ENCODE results near the gene ZNF8. TPM values are rescaled to one million over a fixed set of nuclear protein-coding genes. Genes with fewer than 3 reads are reported as not detected.
"Not testable (repeated sequence)": the region's sequence is repeated elsewhere in the genome, so short reads cannot be mapped to it uniquely, and the experiment has no call there.

The ZNF8 gene
- total RNA-seq, 4 donors from 2014 or later, result 5.6 to 11.6 (median 9.5) TPM

- 83 to 97% methylated on average over 2 of the region's 2 CpGs for WGBS, 2 donors (ENCODE audit: low coverage in 1 of 2)
- Histone ChIP-seq H3K36me3 (peaks cover 0 to 100% of the 10 kb centered on the region in 2 donors), H3K27ac (no peak overlapping the region), H3K9me3 (peaks cover 0 to 100% (median 7%) of the 10 kb centered on the region in 3 donors), H3K4me3 (no peak overlapping the region), H3K27me3 (no peaks in the 10 kb centered on the region), H3K4me1 (no peaks in the 10 kb centered on the region)
- no peak for ATAC-seq
- TF ChIP-seq CTCF (IDR thresholded peaks at IDR 0.05), result no peak
- TF ChIP-seq POLR2A (IDR thresholded peaks at IDR 0.05), result no peak
- TF ChIP-seq EP300 (IDR thresholded peaks at IDR 0.05), result no peak
- TF ChIP-seq POLR2AphosphoS5 (IDR thresholded peaks at IDR 0.05), result no peak
Observed at GRCh38 chr19:58252102-58252685, 26.6 kb upstream of the ZNF8 start.

GRCh38 chr19:58258259-58258658 lies 20.5 kb upstream of the ZNF8 start:
- WGBS, 2 donors (ENCODE audit: low coverage in 1 of 2), result 34% methylated on average over 3 of the region's 4 CpGs; no CpG with 5 or more reads in 1 of the 2 donors
- H3K27me3 ChIP-seq, ATAC-seq, H3K4me3 ChIP-seq, H3K27ac ChIP-seq, H3K4me1 ChIP-seq: not testable (repeated sequence)
- peaks cover 13 to 100% (median 49%) of the 10 kb centered on the region in 3 donors for H3K9me3 ChIP-seq
- H3K36me3 ChIP-seq, result peaks cover 0 to 100% of the 10 kb centered on the region in 2 donors

- H3K36me3 ChIP-seq, result peaks cover 0 to 100% of the 10 kb centered on the region in 2 donors
- TF ChIP-seq EP300 (IDR thresholded peaks at IDR 0.05) (no peak), POLR2A (IDR thresholded peaks at IDR 0.05) (no peak), CTCF (IDR thresholded peaks at IDR 0.05) (no peak)
- WGBS, 2 donors (ENCODE audit: low coverage in 1 of 2), result 90 to 96% methylated on average over 2 to 3 of the region's 3 CpGs
- H3K4me1 ChIP-seq, result no peaks in the 10 kb centered on the region
- H3K27ac ChIP-seq, result no peak overlapping the region
- H3K9me3 ChIP-seq, result peaks cover 13 to 100% (median 54%) of the 10 kb centered on the region in 3 donors
- ATAC-seq, result no peak
- no peak overlapping the region for H3K4me3 ChIP-seq
- H3K27me3 ChIP-seq, result no peaks in the 10 kb centered on the region
Observed at GRCh38 chr19:58261600-58261967, 17.2 kb upstream of the ZNF8 start.

- H3K36me3 ChIP-seq, result peaks cover 0 to 100% of the 10 kb centered on the region in 2 donors
- H3K27me3 ChIP-seq, result no peaks in the 10 kb centered on the region
- H3K4me3 ChIP-seq, result no peak overlapping the region
- no peaks in the 10 kb centered on the region for H3K4me1 ChIP-seq
- 87 to 96% methylated on average over 12 to 17 of the region's 19 CpGs for WGBS, 2 donors (ENCODE audit: low coverage in 1 of 2)
- H3K27ac ChIP-seq, result no peak overlapping the region
- TF ChIP-seq CTCF (IDR thresholded peaks at IDR 0.05) (no peak), EP300 (IDR thresholded peaks at IDR 0.05) (no peak), POLR2AphosphoS5 (IDR thresholded peaks at IDR 0.05) (no peak), POLR2A (IDR thresholded peaks at IDR 0.05) (no peak)
- ATAC-seq, result no peak
- peaks cover 13 to 100% (median 54%) of the 10 kb centered on the region in 3 donors for H3K9me3 ChIP-seq
Observed at GRCh38 chr19:58261968-58262921, 16.5 kb upstream of the ZNF8 start.

- Histone ChIP-seq H3K27me3 (no peaks in the 10 kb centered on the region), H3K36me3 (peaks cover 0 to 100% of the 10 kb centered on the region in 2 donors), H3K4me1 (no peaks in the 10 kb centered on the region), H3K4me3 (no peak overlapping the region), H3K27ac (no peak overlapping the region), H3K9me3 (peaks cover 13 to 100% (median 49%) of the 10 kb centered on the region in 3 donors)
- WGBS, 2 donors (ENCODE audit: low coverage in 1 of 2), result 92 to 98% methylated on average over 2 to 7 of the region's 7 CpGs
- TF ChIP-seq EP300 (IDR thresholded peaks at IDR 0.05), result no peak
- TF ChIP-seq POLR2AphosphoS5 (IDR thresholded peaks at IDR 0.05), result no peak
- no peak for TF ChIP-seq POLR2A (IDR thresholded peaks at IDR 0.05)
- TF ChIP-seq CTCF (IDR thresholded peaks at IDR 0.05), result no peak
- no peak for ATAC-seq
Observed at GRCh38 chr19:58262922-58263296, 15.8 kb upstream of the ZNF8 start.

Data from gastroesophageal sphincter (tissue), 4 donors.